ELF-1 (cell line): ENCODE results near the gene CYLC1.
A peak's percentile ranks its signal among the peaks of the same experiment; 100 is the strongest.

Experiments used
- DNase-seq: peaks from one replicate; pipeline ENCODE4 v3.0.0-alpha.2; 2016; ENCODE audit warnings: low read depth, low spot score

The CYLC1 gene

DNA sequence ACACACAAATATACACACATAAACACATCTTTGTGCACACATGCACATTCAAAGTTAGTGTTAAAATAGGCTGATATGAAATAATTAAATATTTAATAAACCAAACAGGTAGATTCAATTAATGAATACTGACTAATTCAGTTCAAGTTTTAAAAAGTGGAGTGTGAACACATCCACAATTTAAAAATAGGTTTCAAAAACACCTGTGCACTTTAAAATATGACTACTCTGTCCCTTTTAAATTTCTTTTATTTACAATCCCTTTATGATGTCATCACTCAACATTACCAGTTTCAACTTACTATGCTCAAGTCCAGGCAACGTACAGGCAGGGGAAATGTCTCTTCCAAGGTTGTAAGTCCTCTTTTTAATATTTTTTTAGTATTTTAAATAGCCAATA is at the start of gene CYLC1:
Gene CYLC1 (plus strand): TSS at position 301 of the 400 bp plus-strand sequence. CDS start 37 bp downstream, at position 338.
- DNase-seq, result no peak

DNA sequence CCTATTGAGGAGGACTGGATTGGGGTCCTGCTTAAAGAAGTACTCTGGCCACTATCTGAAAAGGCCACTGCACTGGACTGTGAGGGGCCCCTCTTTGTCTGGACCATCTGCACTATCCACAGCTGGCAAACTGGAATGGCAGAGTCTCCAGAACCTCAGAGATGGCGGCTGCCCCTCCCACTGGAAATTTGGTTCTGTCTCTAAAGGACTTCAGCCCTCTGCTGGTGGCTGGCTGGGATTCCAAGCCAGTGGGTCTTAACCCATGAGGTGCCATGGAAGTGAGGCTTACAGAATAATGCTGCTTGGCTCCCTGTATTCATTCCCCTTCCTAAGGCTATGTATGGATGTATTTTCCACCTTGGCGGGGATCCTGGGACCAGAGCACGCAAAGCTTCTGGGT is 41.6 kb upstream of the CYLC1 start:
- DNase-seq, result peak; percentile 24

- DNase-seq, result no peak
Observed at GRCh38 chrX:83829874-83830273, 31.1 kb upstream of the CYLC1 start.

- DNase-seq, result peak; percentile 10
Observed at GRCh38 chrX:83845397-83845796, 15.5 kb upstream of the CYLC1 start.

DNA sequence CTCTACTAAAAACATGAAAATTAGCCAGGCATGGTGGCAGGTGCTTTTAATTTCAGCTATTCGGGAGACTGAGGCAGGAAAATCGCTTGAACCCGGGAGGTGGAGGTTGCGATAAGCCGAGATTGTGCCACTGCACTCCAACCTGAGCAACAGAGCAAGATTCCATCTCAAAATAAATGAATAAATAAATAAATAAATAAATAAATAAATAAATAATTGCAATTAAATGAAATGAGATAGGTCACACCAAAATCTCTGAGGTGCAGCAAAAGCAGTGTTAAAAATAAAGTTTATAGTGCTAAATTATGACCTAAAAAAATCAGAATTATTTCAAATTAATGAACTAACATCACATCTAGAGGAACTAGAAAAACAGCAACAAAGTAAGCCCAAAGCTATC is 13.6 kb upstream of the CYLC1 start:
- DNase-seq, result no peak

DNA sequence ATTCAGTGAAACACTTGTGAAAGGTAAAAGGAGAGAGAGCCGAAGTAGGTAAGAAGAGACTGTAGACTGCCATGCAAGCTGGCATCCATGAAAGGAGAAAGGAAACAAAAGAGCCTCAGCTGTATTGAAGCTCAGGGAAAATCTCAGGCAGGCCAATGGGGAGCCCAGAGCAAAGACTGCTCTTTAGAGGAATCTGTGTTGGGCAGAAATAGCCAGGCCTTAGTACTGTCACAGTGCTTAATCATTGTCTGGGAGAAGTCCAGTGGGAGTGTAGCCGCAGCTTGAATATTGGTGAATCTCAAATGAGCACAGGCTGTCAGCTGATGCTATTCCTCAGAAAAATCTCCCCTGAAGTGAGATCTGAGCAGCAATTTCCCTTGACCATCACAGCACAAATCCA is 27.6 kb downstream of the CYLC1 start:
- DNase-seq, result no peak

DNA sequence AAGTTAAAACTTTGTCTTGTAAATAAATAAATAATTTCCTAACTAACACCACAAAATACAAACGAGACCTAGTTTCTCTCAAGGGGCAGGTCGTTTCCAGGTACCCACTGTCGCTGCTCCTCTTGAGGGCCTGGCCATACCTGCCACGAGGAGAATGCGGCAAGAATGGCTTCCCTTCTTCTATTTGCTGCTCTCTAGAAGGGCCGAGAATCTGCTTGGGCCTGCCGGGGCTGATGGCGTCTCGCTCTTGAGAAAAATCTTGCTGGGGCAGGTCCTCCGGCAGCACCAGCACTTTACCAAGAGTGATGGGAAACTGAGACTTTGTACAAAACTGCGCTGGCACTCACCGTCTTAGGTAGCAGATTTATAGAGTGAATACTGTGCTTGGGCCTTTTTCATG is 31.5 kb downstream of the CYLC1 start:
- DNase-seq, result no peak

DNA sequence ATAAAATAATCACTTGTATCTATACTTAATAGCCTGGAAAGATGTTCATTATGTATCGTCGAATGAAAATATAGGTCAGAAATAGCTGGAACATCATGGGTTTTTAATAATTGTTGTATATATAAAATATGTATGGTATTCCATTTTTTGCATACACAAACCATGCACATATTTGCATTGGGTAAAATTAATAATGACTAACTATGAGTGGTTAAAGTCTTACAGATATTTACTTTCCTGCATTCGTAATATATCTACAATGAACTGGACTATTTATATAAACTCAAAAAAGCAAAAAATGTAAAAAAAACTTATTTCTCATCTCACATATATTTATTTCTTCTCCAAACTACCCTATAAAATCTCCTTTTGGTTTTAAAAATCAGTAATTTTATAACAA is 46.0 kb downstream of the CYLC1 start:
- no peak for DNase-seq

DNA sequence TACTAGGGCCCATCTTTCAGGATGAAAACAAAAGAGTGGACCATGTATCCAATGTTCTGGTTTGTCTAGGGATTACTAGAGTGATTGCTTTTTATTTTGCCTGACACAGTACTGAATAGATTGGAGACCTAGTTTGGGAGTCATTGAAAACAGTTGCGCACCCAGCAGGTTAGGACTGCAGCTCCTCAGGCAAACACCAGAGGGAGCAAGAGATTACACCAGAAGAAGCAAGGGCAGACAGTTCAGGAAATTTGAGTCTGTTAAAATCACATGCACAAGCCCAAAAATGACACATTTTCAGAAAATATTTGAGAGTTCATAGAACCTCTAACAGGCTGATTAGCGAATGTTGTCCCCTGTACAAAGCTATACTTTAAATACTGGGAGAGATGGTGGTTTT is 55.6 kb downstream of the CYLC1 start:
- DNase-seq, result peak; percentile 71

DNA sequence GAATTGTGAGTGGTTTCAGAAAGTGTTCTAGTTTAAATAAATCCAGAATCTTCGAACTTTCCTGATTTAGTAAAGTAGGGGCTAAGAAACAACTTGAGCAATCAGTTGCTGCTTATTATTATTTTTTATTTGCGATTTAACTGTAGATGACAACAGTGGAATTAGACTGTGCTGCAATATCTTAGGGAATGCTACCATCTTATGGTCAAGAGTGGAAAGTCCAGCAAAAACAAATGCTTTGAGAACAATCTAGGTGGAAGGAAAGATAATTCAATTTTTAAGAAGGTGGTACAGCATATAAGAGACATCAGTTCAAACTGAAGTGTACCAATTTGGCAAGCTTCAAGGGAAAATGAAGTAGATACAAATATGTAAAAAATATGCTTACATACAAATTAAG is 73.3 kb downstream of the CYLC1 start:
- no peak for DNase-seq
